GM23248 (cell line): Measurements from ENCODE around the gene UTS2R.
"Not testable (repeated sequence)": the region's sequence is repeated elsewhere in the genome, so short reads cannot be mapped to it uniquely, and the experiment has no call there.

Experiments
- EZH2 ChIP-seq: fragments of 200-600 bp; sonication (generic); IDR thresholded peaks from 2 replicates; pipeline ENCODE4 v1.6.1; 2018; ENCODE audit warnings: antibody characterized with exemption, mild to moderate bottlenecking; ENCODE audit not compliant: insufficient read depth, poor library complexity, severe bottlenecking
- EZH2phosphoT487 ChIP-seq: fragments of 200-600 bp; sonication (generic); IDR thresholded peaks from 2 replicates; pipeline ENCODE4 v1.6.1; 2018; ENCODE audit warnings: antibody characterized with exemption, moderate library complexity, mild to moderate bottlenecking, low read depth; ENCODE audit not compliant: insufficient read depth

DNA sequence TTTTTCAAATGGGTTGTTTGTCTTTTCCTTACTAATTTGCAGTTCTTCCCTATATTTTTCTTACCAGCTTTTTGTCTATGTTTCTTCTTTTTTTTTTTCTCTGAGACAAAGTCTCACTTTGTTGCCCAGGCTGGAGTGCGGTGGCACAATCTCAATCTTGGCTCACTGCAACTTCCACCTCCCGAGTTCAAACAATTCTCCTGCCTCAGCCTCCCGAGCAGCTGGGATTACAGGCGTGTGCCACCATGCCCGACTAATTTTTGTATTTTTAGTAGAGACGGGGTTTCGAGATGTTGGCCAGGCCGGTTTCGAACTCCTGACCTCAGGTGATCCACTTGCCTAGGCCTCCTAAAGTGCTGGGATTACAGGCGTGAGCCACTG lies 1.5 kb downstream of the UTS2R start:
- TF ChIP-seq EZH2, EZH2phosphoT487: not testable (repeated sequence)
